ENCODE results near the gene TMEM175. TPM values are rescaled to one million over a fixed set of nuclear protein-coding genes. Genes with fewer than 3 reads are reported as not detected.
"Not testable (repeated sequence)": the region's sequence is repeated elsewhere in the genome, so short reads cannot be mapped to it uniquely, and the experiment has no call there.

The TMEM175 gene
- total RNA-seq, 1 experiment from 2014 or later, result 10.0 TPM

GRCh38 chr4:930827-931193 lies 1.4 kb upstream of the TMEM175 start:
- ChIA-PET POLR2A (ENCODE audit: low non-redundant PET) (no interaction called here), CTCF (no interaction called here)
- H3K36me3 ChIP-seq (ENCODE audit: insufficient read depth, low read length, poor library complexity, severe bottlenecking), result no peaks in the 10 kb centered on the region
- intact Hi-C loops (cut with micrococcal nuclease; ENCODE audit: unreplicated experiment), result no loop called here
- H3K4me1 ChIP-seq (ENCODE audit: insufficient read depth, low read length, poor library complexity, severe bottlenecking), result peaks cover 13% of the 10 kb centered on the region
- peak overlapping the region; percentile 84 for H3K4me3 ChIP-seq (ENCODE audit: low read depth, low read length, poor library complexity, severe bottlenecking)
- TF ChIP-seq CTCF (conservative IDR thresholded peaks at IDR 0.05; ENCODE audit: low read depth, low read length) (no peak), EZH2 (IDR thresholded peaks at IDR 0.05; ENCODE audit: borderline replicate concordance, low read depth, low read length, poor library complexity, severe bottlenecking) (no peak)
- no TSS peak for BruUV-seq (replicated peaks)
- no peaks in the 10 kb centered on the region for H3K9me3 ChIP-seq (ENCODE audit: low read depth, low read length, poor library complexity, severe bottlenecking)
- H3K27ac ChIP-seq (ENCODE audit: low read depth, low read length, poor library complexity, severe bottlenecking), result peak overlapping the region; percentile 89
- H3K27me3 ChIP-seq (replicated peaks; ENCODE audit: insufficient read depth, low read depth, low read length, poor library complexity), result no peaks in the 10 kb centered on the region
- no peak for DNase-seq (ENCODE audit: low spot score)

- H3K9me3 ChIP-seq (ENCODE audit: low read depth, low read length, poor library complexity, severe bottlenecking), result no peaks in the 10 kb centered on the region
- POLR2A ChIA-PET (ENCODE audit: low non-redundant PET), result no interaction called here
- peak overlapping the region; percentile 89 for H3K27ac ChIP-seq (ENCODE audit: low read depth, low read length, poor library complexity, severe bottlenecking)
- no peaks in the 10 kb centered on the region for H3K27me3 ChIP-seq (replicated peaks; ENCODE audit: insufficient read depth, low read depth, low read length, poor library complexity)
- H3K4me3 ChIP-seq (ENCODE audit: low read depth, low read length, poor library complexity, severe bottlenecking), result peak overlapping the region; percentile 84
- no peak for DNase-seq (ENCODE audit: low spot score)
- BruUV-seq (replicated peaks), result TSS peak; percentile 66
- H3K4me1 ChIP-seq (ENCODE audit: insufficient read depth, low read length, poor library complexity, severe bottlenecking), result peaks cover 13% of the 10 kb centered on the region
- no peaks in the 10 kb centered on the region for H3K36me3 ChIP-seq (ENCODE audit: insufficient read depth, low read length, poor library complexity, severe bottlenecking)
- no peak for TF ChIP-seq CTCF (conservative IDR thresholded peaks at IDR 0.05; ENCODE audit: low read depth, low read length)
- no peak for TF ChIP-seq EZH2 (IDR thresholded peaks at IDR 0.05; ENCODE audit: borderline replicate concordance, low read depth, low read length, poor library complexity, severe bottlenecking)
- intact Hi-C loops (cut with micrococcal nuclease; ENCODE audit: unreplicated experiment), result no loop called here
- CTCF ChIA-PET, result no interaction called here
These were observed 883 bp upstream of the TMEM175 start for GRCh38 chr4:931194-931959.

GRCh38 chr4:932713-933070 lies 432 bp downstream of the TMEM175 start:
- no peaks in the 10 kb centered on the region for H3K36me3 ChIP-seq (ENCODE audit: insufficient read depth, low read length, poor library complexity, severe bottlenecking)
- H3K9me3 ChIP-seq (ENCODE audit: low read depth, low read length, poor library complexity, severe bottlenecking), result no peaks in the 10 kb centered on the region
- H3K4me3 ChIP-seq (ENCODE audit: low read depth, low read length, poor library complexity, severe bottlenecking), result peak overlapping the region; percentile 84
- no peak for DNase-seq (ENCODE audit: low spot score)
- POLR2A ChIA-PET (ENCODE audit: low non-redundant PET), result interaction anchor here (0.6 kb wide), 1 partner anchor 25 kb away, joined by 3 read pairs; no protein-coding TSS in a partner anchor
- H3K27me3 ChIP-seq (replicated peaks; ENCODE audit: insufficient read depth, low read depth, low read length, poor library complexity), result no peaks in the 10 kb centered on the region
- intact Hi-C loops (cut with micrococcal nuclease; ENCODE audit: unreplicated experiment), result no loop called here
- CTCF ChIA-PET, result no interaction called here
- TSS peak; percentile 77 for BruUV-seq (replicated peaks)
- peaks cover 13% of the 10 kb centered on the region for H3K4me1 ChIP-seq (ENCODE audit: insufficient read depth, low read length, poor library complexity, severe bottlenecking)
- H3K27ac ChIP-seq (ENCODE audit: low read depth, low read length, poor library complexity, severe bottlenecking), result peak overlapping the region; percentile 89
- TF ChIP-seq EZH2 (IDR thresholded peaks at IDR 0.05; ENCODE audit: borderline replicate concordance, low read depth, low read length, poor library complexity, severe bottlenecking) (no peak), CTCF (conservative IDR thresholded peaks at IDR 0.05; ENCODE audit: low read depth, low read length) (no peak)

GRCh38 chr4:939508-939907 lies 7.2 kb downstream of the TMEM175 start:
- H3K36me3 ChIP-seq (ENCODE audit: insufficient read depth, low read length, poor library complexity, severe bottlenecking); H3K9me3 ChIP-seq (ENCODE audit: low read depth, low read length, poor library complexity, severe bottlenecking); POLR2A ChIA-PET (ENCODE audit: low non-redundant PET); intact Hi-C loops (cut with micrococcal nuclease; ENCODE audit: unreplicated experiment); H3K4me3 ChIP-seq (ENCODE audit: low read depth, low read length, poor library complexity, severe bottlenecking); BruUV-seq (replicated peaks); H3K4me1 ChIP-seq (ENCODE audit: insufficient read depth, low read length, poor library complexity, severe bottlenecking); H3K27ac ChIP-seq (ENCODE audit: low read depth, low read length, poor library complexity, severe bottlenecking); DNase-seq (ENCODE audit: low spot score); CTCF ChIA-PET; H3K27me3 ChIP-seq (replicated peaks; ENCODE audit: insufficient read depth, low read depth, low read length, poor library complexity): not testable (repeated sequence)
